CD4-positive, alpha-beta T cell treated with Interleukin-4 for 1 hour (primary cell): ENCODE data around the gene GAPVD1.
"Not testable (repeated sequence)": the region's sequence is repeated elsewhere in the genome, so short reads cannot be mapped to it uniquely, and the experiment has no call there.

Experiments
- DNase-seq, 2 donors: peaks; one replicate each; pipeline ENCODE4 v3.0.0-alpha.2; 2020 to 2022

The GAPVD1 gene, protein sequence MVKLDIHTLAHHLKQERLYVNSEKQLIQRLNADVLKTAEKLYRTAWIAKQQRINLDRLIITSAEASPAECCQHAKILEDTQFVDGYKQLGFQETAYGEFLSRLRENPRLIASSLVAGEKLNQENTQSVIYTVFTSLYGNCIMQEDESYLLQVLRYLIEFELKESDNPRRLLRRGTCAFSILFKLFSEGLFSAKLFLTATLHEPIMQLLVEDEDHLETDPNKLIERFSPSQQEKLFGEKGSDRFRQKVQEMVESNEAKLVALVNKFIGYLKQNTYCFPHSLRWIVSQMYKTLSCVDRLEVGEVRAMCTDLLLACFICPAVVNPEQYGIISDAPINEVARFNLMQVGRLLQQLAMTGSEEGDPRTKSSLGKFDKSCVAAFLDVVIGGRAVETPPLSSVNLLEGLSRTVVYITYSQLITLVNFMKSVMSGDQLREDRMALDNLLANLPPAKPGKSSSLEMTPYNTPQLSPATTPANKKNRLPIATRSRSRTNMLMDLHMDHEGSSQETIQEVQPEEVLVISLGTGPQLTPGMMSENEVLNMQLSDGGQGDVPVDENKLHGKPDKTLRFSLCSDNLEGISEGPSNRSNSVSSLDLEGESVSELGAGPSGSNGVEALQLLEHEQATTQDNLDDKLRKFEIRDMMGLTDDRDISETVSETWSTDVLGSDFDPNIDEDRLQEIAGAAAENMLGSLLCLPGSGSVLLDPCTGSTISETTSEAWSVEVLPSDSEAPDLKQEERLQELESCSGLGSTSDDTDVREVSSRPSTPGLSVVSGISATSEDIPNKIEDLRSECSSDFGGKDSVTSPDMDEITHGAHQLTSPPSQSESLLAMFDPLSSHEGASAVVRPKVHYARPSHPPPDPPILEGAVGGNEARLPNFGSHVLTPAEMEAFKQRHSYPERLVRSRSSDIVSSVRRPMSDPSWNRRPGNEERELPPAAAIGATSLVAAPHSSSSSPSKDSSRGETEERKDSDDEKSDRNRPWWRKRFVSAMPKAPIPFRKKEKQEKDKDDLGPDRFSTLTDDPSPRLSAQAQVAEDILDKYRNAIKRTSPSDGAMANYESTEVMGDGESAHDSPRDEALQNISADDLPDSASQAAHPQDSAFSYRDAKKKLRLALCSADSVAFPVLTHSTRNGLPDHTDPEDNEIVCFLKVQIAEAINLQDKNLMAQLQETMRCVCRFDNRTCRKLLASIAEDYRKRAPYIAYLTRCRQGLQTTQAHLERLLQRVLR (N-terminal part only)

DNA sequence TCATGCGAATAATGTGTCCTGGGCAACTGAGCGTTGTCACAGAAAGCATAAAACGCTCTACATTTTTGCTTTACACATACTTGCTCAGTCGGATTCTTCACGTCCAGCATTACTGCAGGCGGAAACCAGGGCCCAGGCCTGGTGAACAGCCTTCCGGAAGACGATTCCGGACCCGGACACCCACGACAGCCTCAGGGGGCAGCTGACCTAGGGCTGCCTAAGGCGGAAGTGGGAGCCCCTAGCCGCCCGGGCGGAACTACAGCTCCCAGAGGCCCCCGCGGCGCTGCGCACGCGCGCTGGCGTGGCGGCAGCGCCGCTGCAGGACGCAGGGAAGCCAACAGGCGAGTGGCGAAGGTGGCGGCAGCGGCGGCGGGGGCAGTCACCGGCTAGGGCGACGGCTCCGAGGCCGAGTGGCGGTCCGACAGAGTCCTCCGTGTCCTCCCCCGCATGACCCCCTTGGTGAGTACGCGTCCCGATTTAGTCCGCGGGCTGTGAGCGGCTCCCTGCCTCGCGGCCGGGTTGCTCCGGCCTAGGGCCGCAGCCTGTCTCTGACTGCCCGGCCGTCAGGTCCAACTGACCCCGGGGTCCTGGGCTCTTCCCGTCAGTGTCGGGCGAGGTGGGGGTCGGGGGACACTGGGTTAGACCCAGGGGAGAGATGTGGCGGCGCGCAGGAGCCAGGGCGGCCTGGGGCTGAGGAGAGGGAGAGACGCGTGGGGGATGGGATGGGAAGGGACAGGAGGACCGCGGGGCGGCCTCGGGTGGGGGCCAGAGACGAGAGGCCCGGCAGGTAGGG lies at the start of gene GAPVD1:
TSS of gene GAPVD1 (plus strand) at position 326 of the 793 bp plus-strand sequence. CDS start 37,096 bp downstream, outside the sequence.
- DNase-seq, result peak; percentile 91 to 93

DNA sequence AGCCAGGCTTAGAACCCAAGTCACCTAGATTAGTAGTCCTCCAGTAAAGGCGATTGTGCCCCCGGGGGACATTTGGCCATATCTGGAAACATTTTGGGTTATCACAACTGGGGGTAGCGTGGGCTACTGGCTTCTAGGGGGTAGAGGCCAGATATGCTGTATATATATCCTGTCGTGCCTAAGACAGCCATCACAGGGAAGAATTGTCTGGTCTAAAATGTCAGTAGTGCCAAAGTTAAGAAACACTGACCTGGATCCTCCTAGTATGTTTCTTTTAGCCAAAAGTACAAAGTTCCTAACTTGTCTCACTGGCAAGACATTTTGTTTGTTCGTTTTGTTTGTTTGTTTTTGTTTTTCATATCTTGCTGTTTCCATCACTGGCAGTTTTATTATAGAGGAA lies 47.4 kb upstream of the GAPVD1 start:
- DNase-seq, result no peak

GRCh38 chr9:125218621-125219020 lies 43.0 kb upstream of the GAPVD1 start:
- DNase-seq, result no peak

- not testable (repeated sequence) for DNase-seq
Measured at GRCh38 chr9:125224858-125225257, 36.8 kb upstream of the GAPVD1 start.

DNA sequence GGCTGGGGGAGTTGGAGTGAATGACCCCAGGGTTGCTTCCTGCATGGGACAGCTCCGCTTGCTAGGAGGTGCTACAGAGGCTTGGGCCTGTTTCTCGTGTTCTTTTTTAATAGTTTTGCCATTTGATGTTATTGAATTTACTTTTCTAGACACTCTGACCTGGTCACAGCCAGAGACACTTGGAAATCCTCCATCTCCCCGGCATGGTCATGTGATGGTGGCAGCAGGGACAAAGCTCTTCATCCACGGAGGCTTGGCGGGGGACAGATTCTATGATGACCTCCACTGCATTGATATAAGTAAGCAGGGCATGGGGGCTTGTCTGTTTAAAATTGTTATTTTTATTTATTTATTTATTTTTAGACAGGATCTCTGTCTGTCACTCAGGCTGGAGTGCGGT lies 33.9 kb upstream of the GAPVD1 start:
- DNase-seq, result no peak

DNA sequence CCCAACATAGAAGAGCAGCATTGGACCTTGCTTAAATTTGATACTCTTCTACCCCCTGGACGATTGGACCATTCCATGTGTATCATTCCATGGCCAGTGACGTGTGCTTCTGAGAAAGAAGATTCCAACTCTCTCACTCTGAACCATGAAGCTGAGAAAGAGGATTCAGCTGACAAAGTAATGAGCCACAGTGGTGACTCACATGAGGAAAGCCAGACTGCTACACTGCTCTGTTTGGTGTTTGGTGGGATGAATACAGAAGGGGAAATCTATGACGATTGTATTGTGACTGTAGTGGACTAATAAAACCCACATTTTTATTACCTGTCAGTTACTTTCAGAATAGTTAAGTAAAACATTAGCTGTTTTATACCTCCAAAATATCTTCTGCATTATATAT lies 27.9 kb upstream of the GAPVD1 start:
- no peak for DNase-seq

- peak in 1 of 2 donors; percentile 2 for DNase-seq
Measured at GRCh38 chr9:125234099-125234498, 27.5 kb upstream of the GAPVD1 start.

GRCh38 chr9:125235804-125236519 lies 25.7 kb upstream of the GAPVD1 start:
- DNase-seq, result peak in 1 of 2 donors; percentile 5

- peak in 1 of 2 donors; percentile 4 for DNase-seq
Measured at GRCh38 chr9:125236520-125237159, 25.0 kb upstream of the GAPVD1 start.

- DNase-seq, result peak in 1 of 2 donors; percentile 23
Measured at GRCh38 chr9:125238127-125238914, 23.3 kb upstream of the GAPVD1 start.

DNA sequence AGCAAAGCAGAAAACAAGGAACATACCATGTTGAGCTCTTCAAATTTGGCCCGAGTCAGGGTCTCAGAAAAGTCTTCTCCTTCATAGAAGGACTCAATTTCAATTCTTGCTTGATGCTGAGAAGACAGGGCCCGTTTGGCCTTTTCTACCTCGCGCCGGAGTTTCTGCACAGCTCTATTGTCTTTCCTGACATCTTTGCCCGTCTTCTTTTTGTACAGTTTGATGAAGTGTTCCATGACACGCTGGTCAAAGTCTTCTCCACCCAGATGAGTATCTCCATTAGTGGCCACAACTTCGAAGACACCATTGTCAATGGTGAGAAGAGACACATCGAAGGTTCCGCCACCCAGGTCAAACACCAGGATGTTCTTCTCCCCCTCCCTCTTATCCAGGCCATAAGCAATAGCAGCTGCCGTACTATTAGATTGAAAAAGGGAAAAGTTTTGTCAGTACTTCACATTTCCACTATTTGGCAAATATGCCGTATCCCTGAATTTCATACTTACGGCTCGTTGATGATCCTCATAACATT lies 22.6 kb upstream of the GAPVD1 start:
- no peak for DNase-seq

GRCh38 chr9:125239631-125240597 lies 21.7 kb upstream of the GAPVD1 start:
- no peak for DNase-seq

DNA sequence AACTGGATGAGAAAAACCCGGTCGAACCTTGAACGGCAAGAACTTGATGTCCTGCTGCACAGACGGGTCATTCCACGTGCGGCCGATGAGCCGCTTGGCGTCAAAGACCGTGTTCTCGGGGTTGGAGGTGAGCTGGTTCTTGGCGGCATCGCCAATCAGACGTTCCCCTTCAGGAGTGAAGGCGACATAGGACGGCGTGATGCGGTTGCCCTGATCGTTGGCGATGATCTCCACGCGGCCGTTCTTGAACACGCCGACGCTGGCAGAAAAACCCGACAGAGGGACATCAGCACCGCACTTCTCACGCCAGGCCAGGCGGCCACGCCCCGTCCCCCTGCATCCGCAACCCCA lies 21.0 kb upstream of the GAPVD1 start:
- DNase-seq, result peak in 1 of 2 donors; percentile 42

- peak; percentile 100 for DNase-seq
Measured at GRCh38 chr9:125241000-125241862, 20.4 kb upstream of the GAPVD1 start, which contains the start of gene HSPA5. Gene HSPA5 (minus strand): TSS chr9:125241343. CDS start chr9:125241126, 217 bp downstream.

DNA sequence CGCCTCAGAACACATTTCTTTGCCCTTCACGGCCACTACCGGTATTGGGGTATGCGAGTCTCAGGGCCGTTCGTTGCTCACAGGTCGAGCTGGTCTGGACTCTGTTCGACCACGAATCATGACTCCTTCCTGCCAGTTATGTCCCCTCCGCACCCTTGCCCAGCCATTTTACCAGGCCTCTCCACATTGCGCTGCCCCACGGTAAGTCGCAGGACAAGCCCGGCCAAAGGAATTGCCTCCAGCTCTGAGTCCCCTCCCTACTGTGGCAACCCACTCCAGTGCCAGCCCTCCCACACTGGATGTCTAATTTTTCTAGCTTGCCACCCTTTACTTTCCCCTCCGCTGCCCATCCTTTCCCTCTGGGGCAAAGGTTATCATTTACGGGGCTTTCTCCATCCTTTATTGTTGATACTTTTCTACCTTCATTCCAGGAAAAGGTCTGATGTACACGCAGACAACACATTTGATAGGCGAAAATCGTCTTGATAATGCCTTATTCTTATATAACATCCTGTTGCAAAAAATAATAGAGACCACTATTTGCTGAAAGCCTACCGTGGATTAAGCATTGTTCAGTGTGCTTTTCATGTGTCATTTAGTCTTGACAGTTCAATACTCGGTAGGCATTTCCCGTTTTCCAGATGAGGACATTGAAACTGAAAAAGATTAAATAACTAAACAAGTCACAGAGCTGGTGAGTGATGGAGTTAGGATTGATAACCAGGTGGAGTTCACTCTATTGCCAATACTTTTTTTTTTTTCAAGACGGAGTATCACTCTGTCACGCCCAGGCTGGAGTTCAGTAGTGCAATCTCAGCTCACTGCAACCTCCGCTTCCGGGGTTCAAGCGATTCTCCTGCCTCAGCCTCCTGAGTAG lies 19.5 kb upstream of the GAPVD1 start:
- peak in 1 of 2 donors; percentile 32 for DNase-seq

DNA sequence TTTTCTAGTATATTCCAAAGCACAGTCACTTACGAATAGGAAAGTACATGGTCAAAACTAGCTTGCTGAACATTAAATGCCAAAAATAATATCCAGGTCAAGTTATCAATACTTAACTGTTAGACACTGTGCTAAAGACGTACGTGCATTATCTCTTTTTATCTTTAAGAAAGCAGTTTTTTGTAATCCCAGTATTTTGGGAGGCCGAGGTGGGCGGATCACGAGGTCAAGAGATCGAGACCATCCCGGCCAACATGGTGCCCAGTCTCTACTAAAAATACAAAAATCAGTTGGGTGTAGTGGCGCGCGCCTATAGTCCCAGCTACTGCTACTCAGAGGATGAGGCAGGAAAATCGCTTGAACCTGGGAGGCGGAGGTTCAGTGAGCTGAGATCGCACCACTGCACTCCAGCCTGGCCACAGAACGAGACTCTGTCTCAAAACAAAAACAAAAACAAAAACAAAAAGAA lies 17.8 kb upstream of the GAPVD1 start:
- DNase-seq, result no peak
